HEK293T (cell line): ENCODE data around the gene CDK3.

Source experiments
- BHLHE40 ChIP-seq: fragments of 450-650 bp; IDR thresholded peaks from 2 replicates; pipeline ENCODE4 v1.6.1; 2016; ENCODE audit warnings: mild to moderate bottlenecking, moderate library complexity, borderline replicate concordance
- FOXA1 ChIP-seq: fragments of 450-650 bp; IDR thresholded peaks from 2 replicates; pipeline ENCODE4 v1.6.1; 2016; ENCODE audit warnings: mild to moderate bottlenecking
- FOXK2 ChIP-seq: fragments of 450-650 bp; IDR thresholded peaks from 2 replicates; pipeline ENCODE4 v1.6.1; 2016; ENCODE audit warnings: mild to moderate bottlenecking
- FOXM1 ChIP-seq: fragments of 450-650 bp; IDR thresholded peaks from 2 replicates; pipeline ENCODE4 v1.6.1; 2017; ENCODE audit warnings: mild to moderate bottlenecking, borderline replicate concordance
- HDGF ChIP-seq: fragments of 450-650 bp; IDR thresholded peaks from 2 replicates; pipeline ENCODE4 v1.6.1; 2017; ENCODE audit warnings: antibody characterized with exemption, borderline replicate concordance
- L3MBTL2 ChIP-seq: fragments of 450-650 bp; conservative IDR thresholded peaks from 2 replicates; pipeline ENCODE4 v1.6.1; 2016; ENCODE audit warnings: mild to moderate bottlenecking
- LEF1 ChIP-seq: fragments of 450-650 bp; IDR thresholded peaks from 2 replicates; pipeline ENCODE4 v1.6.1; 2017; ENCODE audit warnings: mild to moderate bottlenecking, borderline replicate concordance
- NFRKB ChIP-seq: fragments of 450-650 bp; IDR thresholded peaks from 2 replicates; pipeline ENCODE4 v1.6.1; 2016; ENCODE audit warnings: mild to moderate bottlenecking, moderate library complexity
- SP1 ChIP-seq: fragments of 450-650 bp; IDR thresholded peaks from 2 replicates; pipeline ENCODE4 v1.6.1; 2017
- SUZ12 ChIP-seq: fragments of 450-650 bp; IDR thresholded peaks from 2 replicates; pipeline ENCODE4 v1.6.1; 2016; ENCODE audit warnings: mild to moderate bottlenecking
- ZNF384 ChIP-seq: fragments of 450-650 bp; IDR thresholded peaks from 2 replicates; pipeline ENCODE4 v1.6.1; 2016
- TF ChIP-seq, protein P1 (sequence below): fragments of 450-650 bp; IDR thresholded peaks from 2 replicates; pipeline ENCODE4 v1.6.1; 2016

DNA sequence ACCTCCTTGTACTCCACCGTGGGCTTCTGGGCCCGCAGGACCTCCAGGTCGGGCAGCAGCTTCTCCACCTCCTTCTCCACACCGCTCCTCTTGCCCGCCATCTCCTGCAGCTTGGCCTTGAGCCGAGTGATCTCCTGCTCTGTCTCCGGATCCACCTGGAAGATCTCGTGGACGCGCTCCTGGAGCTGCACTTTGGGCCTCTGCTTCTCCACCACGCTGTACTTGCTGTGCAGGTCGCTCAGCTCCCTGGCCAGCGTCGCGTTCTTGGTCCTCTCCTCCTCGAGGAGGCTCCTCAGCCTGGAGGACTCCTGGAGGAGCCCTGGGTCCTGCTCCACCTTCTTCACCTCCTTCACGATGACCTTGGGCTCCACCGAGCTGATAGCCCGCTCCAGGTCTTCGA is 8.8 kb downstream of the CDK3 start:
- TF ChIP-seq LEF1 (no peak), BHLHE40 (no peak), SUZ12 (no peak), NFRKB (no peak), FOXM1 (no peak), FOXA1 (no peak), SP1 (no peak), L3MBTL2 (no peak), ZNF384 (no peak), HDGF (no peak), FOXK2 (no peak)
- TF ChIP-seq, protein P1, sequence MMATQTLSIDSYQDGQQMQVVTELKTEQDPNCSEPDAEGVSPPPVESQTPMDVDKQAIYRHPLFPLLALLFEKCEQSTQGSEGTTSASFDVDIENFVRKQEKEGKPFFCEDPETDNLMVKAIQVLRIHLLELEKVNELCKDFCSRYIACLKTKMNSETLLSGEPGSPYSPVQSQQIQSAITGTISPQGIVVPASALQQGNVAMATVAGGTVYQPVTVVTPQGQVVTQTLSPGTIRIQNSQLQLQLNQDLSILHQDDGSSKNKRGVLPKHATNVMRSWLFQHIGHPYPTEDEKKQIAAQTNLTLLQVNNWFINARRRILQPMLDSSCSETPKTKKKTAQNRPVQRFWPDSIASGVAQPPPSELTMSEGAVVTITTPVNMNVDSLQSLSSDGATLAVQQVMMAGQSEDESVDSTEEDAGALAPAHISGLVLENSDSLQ, result no peak
